Lower leg skin (tissue), 3 donors: ENCODE results near the gene SNAPIN.

Source experiments
- CTCF ChIP-seq, 3 donors: fragments of 450-650 bp; IDR thresholded peaks; one replicate each; pipeline ENCODE4 v1.5.1; 2016; ENCODE audit warnings: antibody characterized with exemption in 3 of 3, mild to moderate bottlenecking in 3 of 3, moderate library complexity in 2 of 3
- POLR2A ChIP-seq, 2 donors: fragments of 450-650 bp; IDR thresholded peaks; one replicate each; pipeline ENCODE4 v1.6.1; 2016 to 2017; ENCODE audit warnings: antibody characterized with exemption in 2 of 2, mild to moderate bottlenecking in 1 of 2, moderate library complexity in 1 of 2

GRCh38 chr1:153612755-153613331 lies 45.7 kb upstream of the SNAPIN start, which contains the start of gene S100A16:
- TF ChIP-seq CTCF (IDR thresholded peaks at IDR 0.05), result no peak
- no peak for TF ChIP-seq POLR2A (IDR thresholded peaks at IDR 0.05)
